ENCODE results near the gene COX7A1.

DNA sequence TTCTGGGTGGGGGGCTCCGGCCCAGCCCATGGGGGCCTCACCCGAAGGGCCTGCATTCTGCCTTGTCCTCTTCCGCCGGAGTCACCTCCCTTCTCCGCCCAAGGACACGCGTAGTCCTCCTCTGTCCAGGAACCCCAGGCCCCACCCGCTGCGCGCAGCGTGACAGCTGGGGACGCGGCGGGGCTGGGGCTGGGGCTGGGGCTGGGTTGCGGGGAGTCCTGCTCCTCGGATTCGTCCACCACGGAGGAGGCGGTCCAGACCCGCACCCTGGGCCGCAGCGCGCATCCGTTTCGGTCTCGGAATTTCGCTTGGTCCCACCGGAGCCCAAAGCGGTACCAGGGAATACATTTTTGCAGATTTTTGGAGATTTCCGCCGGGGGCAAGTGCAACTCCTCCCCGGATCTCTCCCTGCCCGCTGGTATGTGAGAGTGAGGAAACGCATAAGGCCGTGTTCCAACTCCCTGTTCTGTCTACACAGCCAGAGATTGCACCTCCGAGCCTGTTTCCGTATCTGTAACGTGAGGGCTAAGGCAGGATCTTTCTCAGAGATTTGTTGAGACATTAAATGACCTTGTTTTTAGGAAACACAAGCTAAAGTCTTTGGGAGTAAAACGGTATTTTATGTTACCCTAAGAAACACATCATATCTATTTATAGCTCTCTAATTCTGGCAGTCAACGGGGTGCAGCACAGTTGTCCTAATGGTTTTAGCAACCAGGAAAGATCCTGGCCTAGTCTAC is at the start of gene COX7A1:
- no peak for TF ChIP-seq ELF4 (IDR thresholded peaks at IDR 0.05)
- no peak for TF ChIP-seq ZNF384 (IDR thresholded peaks at IDR 0.05)
- TF ChIP-seq, protein P1, sequence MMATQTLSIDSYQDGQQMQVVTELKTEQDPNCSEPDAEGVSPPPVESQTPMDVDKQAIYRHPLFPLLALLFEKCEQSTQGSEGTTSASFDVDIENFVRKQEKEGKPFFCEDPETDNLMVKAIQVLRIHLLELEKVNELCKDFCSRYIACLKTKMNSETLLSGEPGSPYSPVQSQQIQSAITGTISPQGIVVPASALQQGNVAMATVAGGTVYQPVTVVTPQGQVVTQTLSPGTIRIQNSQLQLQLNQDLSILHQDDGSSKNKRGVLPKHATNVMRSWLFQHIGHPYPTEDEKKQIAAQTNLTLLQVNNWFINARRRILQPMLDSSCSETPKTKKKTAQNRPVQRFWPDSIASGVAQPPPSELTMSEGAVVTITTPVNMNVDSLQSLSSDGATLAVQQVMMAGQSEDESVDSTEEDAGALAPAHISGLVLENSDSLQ (IDR thresholded peaks at IDR 0.05) = no peak
- no peak for TF ChIP-seq L3MBTL2 (conservative IDR thresholded peaks at IDR 0.05)
- TF ChIP-seq LEF1 (IDR thresholded peaks at IDR 0.05; ENCODE audit: borderline replicate concordance) = no peak
- TF ChIP-seq CTBP1 (IDR thresholded peaks at IDR 0.05; ENCODE audit: borderline replicate concordance) = no peak
- no peak for TF ChIP-seq BHLHE40 (IDR thresholded peaks at IDR 0.05; ENCODE audit: borderline replicate concordance)
- no peak for TF ChIP-seq TARDBP (IDR thresholded peaks at IDR 0.05)
- TF ChIP-seq SUZ12 (IDR thresholded peaks at IDR 0.05) = no peak
- no peak for TF ChIP-seq NFRKB (IDR thresholded peaks at IDR 0.05)
- no peak for TF ChIP-seq FOXA1 (IDR thresholded peaks at IDR 0.05)
- TF ChIP-seq SP1 (IDR thresholded peaks at IDR 0.05) = no peak
- no peak for TF ChIP-seq FOXM1 (IDR thresholded peaks at IDR 0.05; ENCODE audit: borderline replicate concordance)
- no peak for TF ChIP-seq FOXK2 (IDR thresholded peaks at IDR 0.05)
